Measurements from ENCODE around the gene ATXN1. TPM values are rescaled to one million over a fixed set of nuclear protein-coding genes. Genes with fewer than 3 reads are reported as not detected.
"Not testable (repeated sequence)": the region's sequence is repeated elsewhere in the genome, so short reads cannot be mapped to it uniquely, and the experiment has no call there.

The ATXN1 gene
- total and polyA plus RNA-seq, 7 donors = 1.3 to 50.9 (median 21.6) TPM

DNA sequence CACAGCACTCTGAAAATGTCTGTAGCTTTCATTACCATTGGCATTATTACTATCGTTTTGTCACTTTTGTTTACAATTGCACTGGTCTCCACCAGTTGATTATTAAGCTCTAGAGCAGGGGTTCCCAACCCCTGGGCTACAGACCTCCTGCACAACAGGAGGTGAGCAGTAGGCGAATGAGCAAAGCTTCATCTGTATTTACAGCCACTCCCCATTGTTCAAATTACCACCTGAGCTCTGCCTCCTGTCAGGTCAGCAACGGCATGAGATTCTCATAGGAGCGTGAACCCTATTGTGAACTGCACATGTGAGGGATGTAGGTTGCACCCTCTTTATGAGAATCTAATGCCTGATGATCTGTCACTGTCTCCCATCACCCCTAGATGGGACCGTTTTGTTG lies 126.4 kb downstream of the ATXN1 start:
- TF ChIP-seq CTCF (IDR thresholded peaks at IDR 0.05) = no peak
- no peaks in the 10 kb centered on the region for H3K27me3 ChIP-seq (ENCODE audit: insufficient read depth in 3 of 3, low read length in 2 of 3)
- H3K4me1 ChIP-seq = peaks cover 8% of the 10 kb centered on the region
- no peak overlapping the region for H3K4me3 ChIP-seq
- DNase-seq (no peak), ATAC-seq (no peak)
- H3K9me3 ChIP-seq = no peaks in the 10 kb centered on the region
- no peak overlapping the region for H3K27ac ChIP-seq
- no peaks in the 10 kb centered on the region for H3K36me3 ChIP-seq (ENCODE audit: insufficient read depth in 1 of 2, low read depth in 1 of 2)
- 88 to 92% (median 89%) methylated on average over 5 of the region's 5 CpGs for WGBS, 3 donors
- intact Hi-C loops (cut with DNase I) = no loop called here

- intact Hi-C loops (cut with DNase I) = no loop called here
- Histone ChIP-seq H3K27me3 (ENCODE audit: insufficient read depth in 3 of 3, low read length in 2 of 3) (no peaks in the 10 kb centered on the region), H3K36me3 (ENCODE audit: insufficient read depth in 1 of 2, low read depth in 1 of 2) (no peaks in the 10 kb centered on the region), H3K4me1 (peaks cover 8% of the 10 kb centered on the region), H3K9me3 (no peaks in the 10 kb centered on the region), H3K4me3 (no peak overlapping the region), H3K27ac (no peak overlapping the region)
- WGBS, 3 donors = 91 to 100% (median 91%) methylated on average over 1 of the region's 1 CpG
- ATAC-seq (no peak), DNase-seq (no peak)
- TF ChIP-seq CTCF (IDR thresholded peaks at IDR 0.05) = no peak
These were observed 127.3 kb downstream of the ATXN1 start for GRCh38 chr6:16633961-16634360.

- Histone ChIP-seq H3K9me3 (no peaks in the 10 kb centered on the region), H3K4me1 (peaks cover 8% of the 10 kb centered on the region), H3K27me3 (ENCODE audit: insufficient read depth in 3 of 3, low read length in 2 of 3) (no peaks in the 10 kb centered on the region), H3K36me3 (ENCODE audit: insufficient read depth in 1 of 2, low read depth in 1 of 2) (no peaks in the 10 kb centered on the region), H3K27ac (no peak overlapping the region), H3K4me3 (no peak overlapping the region)
- WGBS, 3 donors = 86 to 96% (median 92%) methylated on average over 5 of the region's 5 CpGs
- DNase-seq (no peak), ATAC-seq (no peak)
- TF ChIP-seq CTCF (IDR thresholded peaks at IDR 0.05) = no peak
- intact Hi-C loops (cut with DNase I) = no loop called here
These were observed 127.8 kb downstream of the ATXN1 start for GRCh38 chr6:16633465-16633864.

DNA sequence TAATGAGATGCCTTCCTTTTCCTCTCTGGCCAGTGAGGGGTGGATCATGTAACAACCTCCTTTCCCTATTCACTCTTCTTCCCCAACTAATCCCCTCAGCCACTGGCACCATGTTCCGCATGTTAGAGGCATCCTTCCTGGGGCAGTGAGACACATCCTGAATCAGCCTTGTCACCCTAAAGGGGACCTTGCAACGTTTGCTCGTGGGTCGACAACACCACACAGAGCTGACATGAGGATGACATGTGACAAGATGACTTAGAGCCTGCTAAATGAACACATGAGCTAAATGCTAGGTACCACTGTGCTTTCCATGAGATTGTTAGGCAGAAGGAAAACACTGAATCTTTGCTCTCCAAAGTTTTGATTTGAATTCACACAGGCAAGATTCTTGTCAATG lies 129.2 kb downstream of the ATXN1 start:
- H3K4me3 ChIP-seq = no peak overlapping the region
- H3K27me3 ChIP-seq (ENCODE audit: insufficient read depth in 3 of 3, low read length in 2 of 3) = no peaks in the 10 kb centered on the region
- no peak overlapping the region for H3K27ac ChIP-seq
- 74 to 86% (median 78%) methylated on average over 4 of the region's 4 CpGs for WGBS, 3 donors
- DNase-seq (no peak), ATAC-seq (no peak)
- peaks cover 8% of the 10 kb centered on the region for H3K4me1 ChIP-seq
- no peak for TF ChIP-seq CTCF (IDR thresholded peaks at IDR 0.05)
- H3K9me3 ChIP-seq = no peaks in the 10 kb centered on the region
- H3K36me3 ChIP-seq (ENCODE audit: insufficient read depth in 1 of 2, low read depth in 1 of 2) = no peaks in the 10 kb centered on the region
- intact Hi-C loops (cut with DNase I) = no loop called here

GRCh38 chr6:16630026-16630643 lies 131.1 kb downstream of the ATXN1 start:
- Histone ChIP-seq H3K4me1 (peaks cover 14% of the 10 kb centered on the region), H3K36me3 (ENCODE audit: insufficient read depth in 1 of 2, low read depth in 1 of 2) (no peaks in the 10 kb centered on the region), H3K27me3 (ENCODE audit: insufficient read depth in 3 of 3, low read length in 2 of 3) (no peaks in the 10 kb centered on the region), H3K4me3 (no peak overlapping the region), H3K9me3 (no peaks in the 10 kb centered on the region), H3K27ac (no peak overlapping the region)
- intact Hi-C loops (cut with DNase I) = no loop called here
- ATAC-seq (no peak), DNase-seq (no peak)
- no peak for TF ChIP-seq CTCF (IDR thresholded peaks at IDR 0.05)
- 79 to 95% (median 92%) methylated on average over 4 of the region's 4 CpGs for WGBS, 3 donors

GRCh38 chr6:16628580-16628979 lies 132.7 kb downstream of the ATXN1 start:
- H3K27me3 ChIP-seq (ENCODE audit: insufficient read depth in 3 of 3, low read length in 2 of 3); H3K4me3 ChIP-seq; ATAC-seq; intact Hi-C loops (cut with DNase I); H3K9me3 ChIP-seq; H3K27ac ChIP-seq; H3K36me3 ChIP-seq (ENCODE audit: insufficient read depth in 1 of 2, low read depth in 1 of 2); DNase-seq: not testable (repeated sequence)
- peaks cover 14% of the 10 kb centered on the region for H3K4me1 ChIP-seq
- 97 to 100% (median 97%) methylated on average over 1 of the region's 1 CpG for WGBS, 3 donors

All from psoas muscle (tissue), 8 donors.